KMS-11 (cell line): ENCODE measurements around the gene ALDH2.

Experiments used
- H2AFZ ChIP-seq: fragments of 200-600 bp; sonication (generic); 2 replicates; pipeline ENCODE4 v1.6.1; 2016; ENCODE audit warnings: antibody characterized with exemption, mixed run types, low read depth
- H3K27ac ChIP-seq: fragments of 200-600 bp; sonication (generic); 2 replicates; pipeline ENCODE4 v1.6.1; 2016; ENCODE audit warnings: mild to moderate bottlenecking, mixed run types
- H3K27me3 ChIP-seq: fragments of 200-600 bp; sonication (generic); 2 replicates; pipeline ENCODE4 v1.6.1; 2017; ENCODE audit warnings: mild to moderate bottlenecking, low read depth, mixed run types, moderate library complexity; ENCODE audit not compliant: insufficient read depth
- H3K36me3 ChIP-seq: fragments of 200-600 bp; sonication (generic); 2 replicates; pipeline ENCODE4 v1.6.1; 2017; ENCODE audit warnings: mild to moderate bottlenecking, mixed run types; ENCODE audit not compliant: insufficient read depth
- H3K4me1 ChIP-seq: fragments of 200-600 bp; sonication (generic); 2 replicates; pipeline ENCODE4 v1.6.1; 2016; ENCODE audit warnings: mild to moderate bottlenecking, low read depth, mixed run types; ENCODE audit not compliant: poor library complexity, severe bottlenecking
- H3K4me2 ChIP-seq: fragments of 200-600 bp; sonication (generic); 2 replicates; pipeline ENCODE4 v1.7.0; 2016; ENCODE audit warnings: mild to moderate bottlenecking, mixed run types
- H3K4me3 ChIP-seq: fragments of 200-600 bp; sonication (generic); IDR thresholded peaks from 2 replicates; pipeline ENCODE4 v1.6.1; 2017; ENCODE audit warnings: low read depth, low read length, mixed read lengths; ENCODE audit not compliant: insufficient read depth
- H3K79me2 ChIP-seq: fragments of 200-600 bp; sonication (generic); 2 replicates; pipeline ENCODE4 v1.6.1; 2016; ENCODE audit warnings: low read depth, mixed run types; ENCODE audit not compliant: insufficient read depth
- H3K9ac ChIP-seq: fragments of 200-600 bp; sonication (generic); 2 replicates; pipeline ENCODE4 v1.6.1; 2016; ENCODE audit warnings: mild to moderate bottlenecking, mixed run types
- H4K20me1 ChIP-seq: fragments of 200-600 bp; sonication (generic); 2 replicates; pipeline ENCODE4 v1.6.1; 2016; ENCODE audit warnings: mild to moderate bottlenecking, mixed run types; ENCODE audit not compliant: insufficient read depth
- CTCF ChIP-seq: fragments of 200-600 bp; sonication (generic); conservative IDR thresholded peaks from 2 replicates; pipeline ENCODE4 v1.6.1; 2017; ENCODE audit warnings: low read depth, mild to moderate bottlenecking, antibody characterized with exemption, low read length, moderate library complexity, mixed read lengths

The ALDH2 gene

GRCh38 chr12:111756681-111757080, 10.1 kb upstream of the ALDH2 start:
- no peak overlapping the region for H3K4me2 ChIP-seq
- H3K9ac ChIP-seq, result no peak overlapping the region

GRCh38 chr12:111757361-111758119, 9.2 kb upstream of the ALDH2 start:
- no peaks in the 10 kb centered on the region for H3K27me3 ChIP-seq
- H4K20me1 ChIP-seq, result no peaks in the 10 kb centered on the region
- H3K4me2 ChIP-seq, result peak overlapping the region; percentile 21; the same call in 1 of the 2 replicates
- no peak overlapping the region for H3K9ac ChIP-seq
- no peak for TF ChIP-seq CTCF
- H3K4me1 ChIP-seq, result peaks cover 9% of the 10 kb centered on the region
- H3K36me3 ChIP-seq, result no peaks in the 10 kb centered on the region
- H2AFZ ChIP-seq, result no peak overlapping the region
- no peak overlapping the region for H3K27ac ChIP-seq
- no peak overlapping the region for H3K4me3 ChIP-seq
- H3K79me2 ChIP-seq, result no peaks in the 10 kb centered on the region

More at GRCh38 chr12:111756681-111757080, 10.1 kb upstream of the ALDH2 start:
- Histone ChIP-seq H3K79me2 (no peaks in the 10 kb centered on the region), H2AFZ (no peak overlapping the region), H3K4me1 (peaks cover 9% of the 10 kb centered on the region), H3K4me3 (no peak overlapping the region), H4K20me1 (no peaks in the 10 kb centered on the region), H3K27me3 (no peaks in the 10 kb centered on the region), H3K27ac (no peak overlapping the region), H3K36me3 (no peaks in the 10 kb centered on the region)
- TF ChIP-seq CTCF, result no peak

DNA sequence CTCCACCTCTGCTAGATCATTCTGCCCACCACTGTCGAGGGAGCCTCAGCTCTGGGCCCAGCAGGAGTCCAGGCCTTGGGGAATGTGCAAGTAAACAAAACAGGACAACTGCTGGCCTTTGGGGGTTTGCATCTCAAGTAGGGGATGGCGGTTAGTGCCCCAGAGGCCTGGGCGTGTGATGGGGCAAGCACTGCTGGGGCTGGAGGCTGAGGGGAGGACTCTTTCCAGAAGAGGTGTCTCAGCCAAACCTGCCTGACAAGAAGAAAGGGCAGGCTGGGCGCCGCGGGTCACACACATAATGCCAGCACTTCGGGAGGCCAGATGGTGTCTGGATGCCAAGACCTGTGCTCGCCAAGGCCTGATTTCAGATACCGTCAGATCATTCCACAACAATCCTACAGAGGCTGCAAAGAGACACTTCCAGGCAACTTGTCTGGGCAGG, 8.6 kb upstream of the ALDH2 start:
- H3K79me2 ChIP-seq, result no peaks in the 10 kb centered on the region
- H3K4me3 ChIP-seq, result no peak overlapping the region
- H3K27me3 ChIP-seq, result no peaks in the 10 kb centered on the region
- no peak overlapping the region for H3K4me2 ChIP-seq
- no peaks in the 10 kb centered on the region for H3K36me3 ChIP-seq
- H4K20me1 ChIP-seq, result no peaks in the 10 kb centered on the region
- TF ChIP-seq CTCF, result no peak
- H3K27ac ChIP-seq, result no peak overlapping the region
- H3K9ac ChIP-seq, result no peak overlapping the region
- H2AFZ ChIP-seq, result no peak overlapping the region
- H3K4me1 ChIP-seq, result peaks cover 9% of the 10 kb centered on the region

- no peak overlapping the region for H3K4me3 ChIP-seq
- no peaks in the 10 kb centered on the region for H3K79me2 ChIP-seq
- no peaks in the 10 kb centered on the region for H3K27me3 ChIP-seq
- H3K36me3 ChIP-seq, result no peaks in the 10 kb centered on the region
- peaks cover 9% of the 10 kb centered on the region for H3K4me1 ChIP-seq
- no peak overlapping the region for H3K27ac ChIP-seq
- no peaks in the 10 kb centered on the region for H4K20me1 ChIP-seq
- H3K9ac ChIP-seq, result no peak overlapping the region
- no peak overlapping the region for H3K4me2 ChIP-seq
- TF ChIP-seq CTCF, result no peak
- H2AFZ ChIP-seq, result no peak overlapping the region
Observed at GRCh38 chr12:111759271-111759670, 7.5 kb upstream of the ALDH2 start.
